ENCODE data around the gene PPIP5K2. TPM values are rescaled to one million over a fixed set of nuclear protein-coding genes. Genes with fewer than 3 reads are reported as not detected.

Gene PPIP5K2
- total and polyA plus RNA-seq, 2 donors from 2014 or later = 17.1 to 56.4 TPM

DNA sequence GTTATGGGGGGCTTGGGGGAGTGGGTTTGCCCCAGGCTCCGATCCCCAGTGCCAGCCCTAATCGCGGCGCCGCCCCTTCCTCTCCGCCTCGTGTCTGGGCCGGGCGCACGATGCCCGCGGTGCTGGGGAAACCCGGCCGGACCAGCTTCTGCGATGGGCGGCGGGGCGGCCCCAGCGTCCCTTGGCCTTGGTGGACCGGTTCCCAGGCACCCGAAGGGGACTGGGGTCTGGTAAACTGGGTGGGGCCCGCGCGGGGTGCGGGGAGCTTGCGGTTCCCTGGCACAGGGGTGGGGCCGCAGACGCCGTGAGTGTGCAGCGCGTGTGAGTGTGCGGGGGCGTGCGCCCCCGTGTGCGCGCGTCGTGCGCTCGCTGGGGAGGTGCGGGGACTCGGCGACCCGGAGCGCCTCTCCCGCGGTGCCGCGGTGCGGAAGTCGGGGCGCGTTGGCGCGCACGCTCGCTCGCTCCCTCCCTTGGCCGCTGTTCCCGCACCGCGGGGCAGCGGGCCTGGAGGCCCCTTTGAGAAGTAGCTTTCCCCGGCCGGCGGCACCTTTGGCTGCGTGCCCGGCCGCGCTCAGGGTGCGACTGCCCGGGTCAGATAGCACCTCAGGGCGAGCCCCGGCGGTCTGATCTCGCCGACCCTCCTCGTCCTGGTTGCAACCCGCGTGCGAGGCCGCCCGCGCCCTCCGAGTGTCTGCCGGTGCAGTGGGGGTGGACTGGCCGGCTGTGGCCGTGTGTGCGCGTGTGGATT is 139.0 kb downstream of the PPIP5K2 start:
- TF ChIP-seq, protein P1, sequence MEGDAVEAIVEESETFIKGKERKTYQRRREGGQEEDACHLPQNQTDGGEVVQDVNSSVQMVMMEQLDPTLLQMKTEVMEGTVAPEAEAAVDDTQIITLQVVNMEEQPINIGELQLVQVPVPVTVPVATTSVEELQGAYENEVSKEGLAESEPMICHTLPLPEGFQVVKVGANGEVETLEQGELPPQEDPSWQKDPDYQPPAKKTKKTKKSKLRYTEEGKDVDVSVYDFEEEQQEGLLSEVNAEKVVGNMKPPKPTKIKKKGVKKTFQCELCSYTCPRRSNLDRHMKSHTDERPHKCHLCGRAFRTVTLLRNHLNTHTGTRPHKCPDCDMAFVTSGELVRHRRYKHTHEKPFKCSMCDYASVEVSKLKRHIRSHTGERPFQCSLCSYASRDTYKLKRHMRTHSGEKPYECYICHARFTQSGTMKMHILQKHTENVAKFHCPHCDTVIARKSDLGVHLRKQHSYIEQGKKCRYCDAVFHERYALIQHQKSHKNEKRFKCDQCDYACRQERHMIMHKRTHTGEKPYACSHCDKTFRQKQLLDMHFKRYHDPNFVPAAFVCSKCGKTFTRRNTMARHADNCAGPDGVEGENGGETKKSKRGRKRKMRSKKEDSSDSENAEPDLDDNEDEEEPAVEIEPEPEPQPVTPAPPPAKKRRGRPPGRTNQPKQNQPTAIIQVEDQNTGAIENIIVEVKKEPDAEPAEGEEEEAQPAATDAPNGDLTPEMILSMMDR (IDR thresholded peaks at IDR 0.05; ENCODE audit: borderline replicate concordance, extremely low read depth, insufficient read depth) = no peak
- FAIRE-seq (no peak), DNase-seq (peak in 4 of 5 donors; percentile 67 to 87 (median 78))
- peak overlapping the region; percentile 81 to 82 for H3K27ac ChIP-seq (ENCODE audit: low read depth in 2 of 2, low read length in 2 of 2)
- H3K27me3 ChIP-seq (ENCODE audit: control insufficient read depth, insufficient read depth, low read length) = no peaks in the 10 kb centered on the region
- H3K4me1 ChIP-seq (ENCODE audit: control insufficient read depth in 2 of 3, insufficient read depth in 2 of 3, low read depth in 1 of 3, low read length in 3 of 3) = peaks cover 0 to 13% (median 11%) of the 10 kb centered on the region in 3 donors
- no peaks in the 10 kb centered on the region for H3K36me3 ChIP-seq (ENCODE audit: control insufficient read depth in 2 of 3, insufficient read depth in 3 of 3, low read length in 3 of 3)
- no peaks in the 10 kb centered on the region for H3K9me3 ChIP-seq (ENCODE audit: control insufficient read depth in 2 of 3, insufficient read depth in 1 of 3, low read length in 3 of 3)
- peak overlapping the region; percentile 61 to 73 (median 66) for H3K9ac ChIP-seq (ENCODE audit: low read length in 3 of 3)
- H3K4me3 ChIP-seq (ENCODE audit: low read length in 3 of 3) = peak overlapping the region; percentile 69 to 88 (median 78)
- intact Hi-C loops (cut with DNase I) = no loop called here

DNA sequence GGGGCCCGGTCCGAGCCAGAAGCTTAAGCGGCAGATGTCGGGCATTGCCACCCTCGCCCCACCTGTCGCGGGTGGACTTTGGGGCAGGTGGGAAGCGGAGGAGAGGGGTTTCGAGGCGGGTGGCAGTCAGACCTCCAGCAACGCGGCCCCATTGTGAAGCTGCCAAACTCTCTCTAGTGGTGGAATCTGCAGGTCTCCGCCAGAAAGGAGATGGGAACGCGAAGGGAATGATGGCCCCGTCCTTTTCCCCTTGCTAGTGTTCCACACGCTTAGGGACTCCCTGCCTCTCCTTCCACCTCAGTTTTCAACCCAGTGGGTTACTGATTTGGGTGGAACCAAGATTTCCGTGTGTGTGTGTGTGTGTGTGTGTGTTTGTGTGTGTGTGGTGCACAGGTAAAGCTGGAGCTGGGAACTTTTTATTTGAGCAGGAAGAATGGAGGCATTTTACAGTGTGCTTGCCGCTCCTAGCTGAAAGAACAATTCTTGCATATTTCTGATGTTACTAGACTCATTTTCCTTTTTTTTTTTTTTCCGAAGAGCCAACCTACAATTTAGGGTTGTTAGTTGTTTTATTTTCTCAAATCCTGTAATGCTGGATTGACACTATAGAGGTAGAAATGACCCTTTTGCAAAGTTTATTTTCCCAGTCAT is 139.7 kb downstream of the PPIP5K2 start:
- intact Hi-C loops (cut with DNase I) = no loop called here
- Histone ChIP-seq H3K4me1 (ENCODE audit: control insufficient read depth in 2 of 3, insufficient read depth in 2 of 3, low read depth in 1 of 3, low read length in 3 of 3) (peaks cover 0 to 13% (median 11%) of the 10 kb centered on the region in 3 donors), H3K9ac (ENCODE audit: low read length in 3 of 3) (peak overlapping the region; percentile 61 to 67 (median 66)), H3K27ac (ENCODE audit: low read depth in 2 of 2, low read length in 2 of 2) (peak overlapping the region; percentile 81 to 82), H3K36me3 (ENCODE audit: control insufficient read depth in 2 of 3, insufficient read depth in 3 of 3, low read length in 3 of 3) (no peaks in the 10 kb centered on the region), H3K9me3 (ENCODE audit: control insufficient read depth in 2 of 3, insufficient read depth in 1 of 3, low read length in 3 of 3) (no peaks in the 10 kb centered on the region), H3K27me3 (ENCODE audit: control insufficient read depth, insufficient read depth, low read length) (no peaks in the 10 kb centered on the region), H3K4me3 (ENCODE audit: low read length in 3 of 3) (peak overlapping the region; percentile 69 to 88 (median 78))
- TF ChIP-seq, protein P1 (IDR thresholded peaks at IDR 0.05; ENCODE audit: borderline replicate concordance, extremely low read depth, insufficient read depth) = no peak
- FAIRE-seq (no peak), DNase-seq (peak in 3 of 5 donors; percentile 59 to 72 (median 60))

DNA sequence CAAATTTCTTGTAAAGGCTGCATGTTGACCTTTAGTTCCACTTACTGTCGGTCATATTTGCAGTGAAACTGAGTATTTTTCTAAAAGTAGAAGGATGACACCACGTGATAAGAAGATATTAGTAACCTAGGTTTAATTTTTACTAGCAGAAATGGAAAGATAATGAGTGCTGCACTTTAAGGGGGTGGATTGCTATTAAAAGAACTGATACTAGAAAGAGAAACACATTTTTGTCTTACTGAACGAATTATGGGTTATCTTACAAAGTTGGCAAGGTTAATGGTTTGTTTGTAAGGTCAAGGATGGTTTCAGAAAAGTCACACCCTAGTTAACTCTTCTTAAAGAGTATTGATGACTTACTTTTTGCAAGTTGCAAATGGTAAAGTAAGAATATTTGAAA is 140.8 kb downstream of the PPIP5K2 start:
- Histone ChIP-seq H3K36me3 (ENCODE audit: control insufficient read depth in 2 of 3, insufficient read depth in 3 of 3, low read length in 3 of 3) (no peaks in the 10 kb centered on the region), H3K27me3 (ENCODE audit: control insufficient read depth, insufficient read depth, low read length) (no peaks in the 10 kb centered on the region), H3K4me1 (ENCODE audit: control insufficient read depth in 2 of 3, insufficient read depth in 2 of 3, low read depth in 1 of 3, low read length in 3 of 3) (peaks cover 0 to 13% (median 11%) of the 10 kb centered on the region in 3 donors), H3K9me3 (ENCODE audit: control insufficient read depth in 2 of 3, insufficient read depth in 1 of 3, low read length in 3 of 3) (no peaks in the 10 kb centered on the region), H3K9ac (ENCODE audit: low read length in 3 of 3) (no peak overlapping the region), H3K27ac (ENCODE audit: low read depth in 2 of 2, low read length in 2 of 2) (no peak overlapping the region), H3K4me3 (ENCODE audit: low read length in 3 of 3) (peak overlapping the region in 1 of 3 donors; percentile 13)
- no peak for DNase-seq
- FAIRE-seq = no peak
- intact Hi-C loops (cut with DNase I) = no loop called here
- TF ChIP-seq, protein P1 (IDR thresholded peaks at IDR 0.05; ENCODE audit: borderline replicate concordance, extremely low read depth, insufficient read depth) = no peak

Other genes starting within 250 kb of the PPIP5K2 start
- gene GIN1, start 163 bp upstream of the PPIP5K2 start, total RNA-seq = 8.1 TPM
- gene GIN1, start 163 bp upstream of the PPIP5K2 start, polyA plus RNA-seq (ENCODE audit: insufficient read depth, low read depth, low replicate concordance) = 6.3 TPM
- 7.1 TPM for gene MACIR, start 138.5 kb downstream of the PPIP5K2 start, total RNA-seq
- 7.4 TPM for gene MACIR, start 138.5 kb downstream of the PPIP5K2 start, polyA plus RNA-seq (ENCODE audit: insufficient read depth, low read depth, low replicate concordance)

Data from kidney (tissue), 14 donors.